OCI-LY3 (cell line): ENCODE measurements around the gene DHX15.

Source experiments
- H2AFZ ChIP-seq: fragments of 200-600, 300-600 bp; shearing (Covaris generic); 2 replicates; pipeline ENCODE4 v1.6.0; 2014; ENCODE audit warnings: antibody characterized with exemption, low read depth, low read length
- H3K27ac ChIP-seq: fragments of 200-600, 300-600 bp; sonication (generic); 2 replicates; pipeline ENCODE4 v1.5.1; 2014; ENCODE audit warnings: mild to moderate bottlenecking, low read length, moderate library complexity, mixed read lengths
- H3K27me3 ChIP-seq: fragments of 200-600, 300-600 bp; sonication (generic); 2 replicates; pipeline ENCODE4 v1.6.1; 2014; ENCODE audit warnings: low read depth, low read length, mixed read lengths
- H3K36me3 ChIP-seq: fragments of 200-600, 300-600 bp; sonication (generic); replicated peaks from 2 replicates; pipeline ENCODE3; 2014; ENCODE audit warnings: low read depth, low read length, mixed read lengths
- H3K4me1 ChIP-seq: fragments of 300-600, 200-600 bp; sonication (generic); 2 replicates; pipeline ENCODE4 v1.6.1; 2014; ENCODE audit warnings: low read length, mixed read lengths
- H3K4me2 ChIP-seq: fragments of 200-600, 300-600 bp; sonication (generic); 2 replicates; pipeline ENCODE4 v1.6.1; 2014; ENCODE audit warnings: low read length, mixed read lengths
- H3K4me3 ChIP-seq: fragments of 300-600, 200-600 bp; sonication (generic); 2 replicates; pipeline ENCODE4 v1.5.1; 2014; ENCODE audit warnings: antibody characterized with exemption, mild to moderate bottlenecking, low read length, moderate library complexity
- H3K79me2 ChIP-seq: fragments of 300-600, 200-600 bp; shearing (Covaris generic); 2 replicates; pipeline ENCODE4 v1.6.1; 2014; ENCODE audit warnings: mild to moderate bottlenecking, low read length, mixed read lengths
- H3K9ac ChIP-seq: fragments of 300-600, 200-600 bp; shearing (Covaris generic); 2 replicates; pipeline ENCODE4 v1.6.0; 2014; ENCODE audit warnings: mild to moderate bottlenecking, low read length, moderate library complexity
- H3K9me3 ChIP-seq: fragments of 200-600, 300-600 bp; shearing (Covaris generic); 2 replicates; pipeline ENCODE4 v1.6.1; 2014; ENCODE audit warnings: low read length, mixed read lengths; ENCODE audit not compliant: insufficient read depth
- H4K20me1 ChIP-seq: fragments of 200-600, 300-600 bp; sonication (generic); 2 replicates; pipeline ENCODE4 v1.6.1; 2016; ENCODE audit warnings: low read length, mixed read lengths; ENCODE audit not compliant: insufficient read depth
- CTCF ChIP-seq: fragments of 200-600, 300-600 bp; sonication (generic); IDR thresholded peaks from 2 replicates; pipeline ENCODE4 v1.5.1; 2014; ENCODE audit warnings: antibody characterized with exemption, low read length, low read depth
- EZH2phosphoT487 ChIP-seq: fragments of 200-600 bp; shearing (Covaris generic); IDR thresholded peaks from 2 replicates; pipeline ENCODE4 v1.6.1; 2018; ENCODE audit warnings: antibody characterized with exemption, mixed run types, low read depth

The DHX15 gene

GRCh38 chr4:24584211-24584850 is at the start of gene DHX15:
DHX15 (minus strand) TSS chr4:24584554; CDS start chr4:24584393, 161 bp downstream.
- Histone ChIP-seq H4K20me1 (peaks cover 40% of the 10 kb centered on the region), H3K9me3 (no peaks in the 10 kb centered on the region), H3K27me3 (no peaks in the 10 kb centered on the region), H3K4me2 (peak within 1 kb of the TSS; percentile 87), H3K79me2 (peaks cover 55% of the 10 kb centered on the region), H3K9ac (peak within 1 kb of the TSS; percentile 98), H3K4me1 (peaks cover 34% of the 10 kb centered on the region), H3K4me3 (peak within 1 kb of the TSS; percentile 86), H2AFZ (peak within 1 kb of the TSS; percentile 83; the same call in 1 of the 2 replicates), H3K27ac (peak within 1 kb of the TSS; percentile 74), H3K36me3 (peaks cover 25% of the 10 kb centered on the region)
- no peak for TF ChIP-seq EZH2phosphoT487
- no peak for TF ChIP-seq CTCF

GRCh38 chr4:24632011-24632410 is 47.7 kb upstream of the DHX15 start:
- Histone ChIP-seq H3K4me3 (no peak overlapping the region), H3K4me1 (no peaks in the 10 kb centered on the region)

GRCh38 chr4:24630937-24631336 is 46.6 kb upstream of the DHX15 start:
- H3K4me1 ChIP-seq, result no peaks in the 10 kb centered on the region
- no peak overlapping the region for H3K27ac ChIP-seq
- H3K4me2 ChIP-seq, result no peak overlapping the region
- H4K20me1 ChIP-seq, result no peaks in the 10 kb centered on the region
- H3K9me3 ChIP-seq, result no peaks in the 10 kb centered on the region
- H3K36me3 ChIP-seq, result no peaks in the 10 kb centered on the region
- no peak overlapping the region for H3K4me3 ChIP-seq
- H3K79me2 ChIP-seq, result no peaks in the 10 kb centered on the region
- TF ChIP-seq EZH2phosphoT487 (no peak), CTCF (no peak)
- no peak overlapping the region for H3K9ac ChIP-seq
- no peaks in the 10 kb centered on the region for H3K27me3 ChIP-seq
- no peak overlapping the region for H2AFZ ChIP-seq

More at GRCh38 chr4:24632011-24632410, 47.7 kb upstream of the DHX15 start:
- H3K9me3 ChIP-seq, result no peaks in the 10 kb centered on the region
- H3K36me3 ChIP-seq, result no peaks in the 10 kb centered on the region
- H3K9ac ChIP-seq, result no peak overlapping the region
- no peaks in the 10 kb centered on the region for H4K20me1 ChIP-seq
- H2AFZ ChIP-seq, result no peak overlapping the region
- no peak overlapping the region for H3K27ac ChIP-seq
- TF ChIP-seq CTCF (no peak), EZH2phosphoT487 (no peak)
- H3K27me3 ChIP-seq, result no peaks in the 10 kb centered on the region
- no peak overlapping the region for H3K4me2 ChIP-seq
- no peaks in the 10 kb centered on the region for H3K79me2 ChIP-seq

- H3K9me3 ChIP-seq, result no peaks in the 10 kb centered on the region
- H3K4me2 ChIP-seq, result no peak overlapping the region
- no peaks in the 10 kb centered on the region for H3K79me2 ChIP-seq
- peaks cover 7% of the 10 kb centered on the region; the same call in 1 of the 2 replicates for H3K4me1 ChIP-seq
- no peaks in the 10 kb centered on the region for H3K36me3 ChIP-seq
- H3K27ac ChIP-seq, result no peak overlapping the region
- H3K27me3 ChIP-seq, result no peaks in the 10 kb centered on the region
- TF ChIP-seq EZH2phosphoT487 (no peak), CTCF (no peak)
- H4K20me1 ChIP-seq, result no peaks in the 10 kb centered on the region
- no peak overlapping the region for H2AFZ ChIP-seq
- no peak overlapping the region for H3K9ac ChIP-seq
- no peak overlapping the region for H3K4me3 ChIP-seq
Observed at GRCh38 chr4:24625091-24625490, 40.7 kb upstream of the DHX15 start.
